GM06990 (cell line): ENCODE measurements around the gene CALD1.

Experiments used
- DNase-seq: peaks from one replicate; pipeline ENCODE4 v3.0.0-alpha.2; 2011; ENCODE audit not compliant: insufficient read length; ENCODE audit errors: extremely low read depth
- H3K27me3 ChIP-seq: replicated peaks from 2 replicates; pipeline ENCODE4 v1.6.0; 2011; ENCODE audit warnings: low read length; ENCODE audit not compliant: control insufficient read depth, insufficient read depth
- H3K36me3 ChIP-seq: 2 replicates; pipeline ENCODE4 v1.5.1; 2011; ENCODE audit warnings: low read length; ENCODE audit not compliant: control insufficient read depth, insufficient read depth
- H3K4me3 ChIP-seq: replicated peaks from 2 replicates; pipeline ENCODE4 v1.5.1; 2011; ENCODE audit warnings: low read depth, mild to moderate bottlenecking, control low read depth, low read length
- CTCF ChIP-seq: IDR thresholded peaks from 2 replicates; pipeline ENCODE4 v1.5.1; 2011; ENCODE audit warnings: low read length, control low read depth, mild to moderate bottlenecking, inconsistent platforms; ENCODE audit not compliant: insufficient read depth, poor library complexity, severe bottlenecking

CALD1 gene

GRCh38 chr7:134847851-134848588 lies 68.6 kb downstream of the CALD1 start:
- H3K36me3 ChIP-seq, result no peaks in the 10 kb centered on the region
- no peak overlapping the region for H3K4me3 ChIP-seq
- no peaks in the 10 kb centered on the region for H3K27me3 ChIP-seq
- no peak for TF ChIP-seq CTCF
- DNase-seq, result no peak

- TF ChIP-seq CTCF, result no peak
- no peak for DNase-seq
- H3K36me3 ChIP-seq, result no peaks in the 10 kb centered on the region
- no peaks in the 10 kb centered on the region for H3K27me3 ChIP-seq
- H3K4me3 ChIP-seq, result no peak overlapping the region
Measured at GRCh38 chr7:134850066-134850465, 70.6 kb downstream of the CALD1 start.

- DNase-seq, result no peak
- H3K4me3 ChIP-seq, result no peak overlapping the region
- H3K36me3 ChIP-seq, result no peaks in the 10 kb centered on the region
- no peak for TF ChIP-seq CTCF
- H3K27me3 ChIP-seq, result no peaks in the 10 kb centered on the region
Measured at GRCh38 chr7:134851141-134851540, 71.7 kb downstream of the CALD1 start.

- Histone ChIP-seq H3K36me3 (no peaks in the 10 kb centered on the region), H3K27me3 (no peaks in the 10 kb centered on the region), H3K4me3 (no peak overlapping the region)
- no peak for TF ChIP-seq CTCF
- DNase-seq, result no peak
Measured at GRCh38 chr7:134852625-134853024, 73.2 kb downstream of the CALD1 start.

GRCh38 chr7:134854816-134855215 lies 75.4 kb downstream of the CALD1 start:
- DNase-seq, result no peak
- Histone ChIP-seq H3K27me3 (no peaks in the 10 kb centered on the region), H3K4me3 (no peak overlapping the region), H3K36me3 (no peaks in the 10 kb centered on the region)
- no peak for TF ChIP-seq CTCF

- no peaks in the 10 kb centered on the region for H3K27me3 ChIP-seq
- no peaks in the 10 kb centered on the region for H3K36me3 ChIP-seq
- DNase-seq, result no peak
- H3K4me3 ChIP-seq, result no peak overlapping the region
- TF ChIP-seq CTCF, result no peak
Measured at GRCh38 chr7:134855442-134855841, 76.0 kb downstream of the CALD1 start.
